HG03558 (cell line): ENCODE data around the gene ERGIC2.
"Not testable (repeated sequence)": the region's sequence is repeated elsewhere in the genome, so short reads cannot be mapped to it uniquely, and the experiment has no call there.

Experiments
- ATAC-seq: cut with Tn5 transposase; IDR thresholded peaks from one replicate; pipeline ENCODE4 v1.9.1; 2021; ENCODE audit warnings: moderate number of reproducible peaks; ENCODE audit not compliant: unreplicated experiment; ENCODE audit errors: extremely low read depth

ERGIC2 gene

GRCh38 chr12:29380536-29381523 lies at the start of gene ERGIC2:
Gene ERGIC2, minus strand, starts transcription at chr12:29381172. Its CDS starts 9,539 bp downstream, at chr12:29371633.
- peak; percentile 98 for ATAC-seq

- ATAC-seq: no peak
Measured at GRCh38 chr12:29430716-29431044, 49.7 kb upstream of the ERGIC2 start.

GRCh38 chr12:29429999-29430715 lies 49.2 kb upstream of the ERGIC2 start:
- ATAC-seq: no peak

DNA sequence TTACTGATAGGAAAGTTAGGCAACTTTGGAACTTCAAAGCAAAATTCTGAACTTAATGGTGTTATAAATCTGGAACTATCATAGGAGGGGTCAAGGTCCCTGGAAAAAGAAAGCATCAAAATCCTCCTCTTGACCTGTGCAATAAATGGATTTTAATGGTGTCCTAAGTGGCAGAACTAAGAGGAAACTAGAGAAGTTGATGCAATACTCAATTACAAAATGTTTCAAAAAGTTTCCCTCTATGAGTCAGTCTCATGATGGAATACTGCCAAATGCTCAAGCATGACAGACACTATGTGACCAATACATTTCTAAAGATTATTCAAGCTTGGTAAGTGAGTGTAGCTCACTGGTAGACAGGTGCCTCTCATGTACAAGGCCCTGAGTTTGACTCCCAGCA lies 47.7 kb upstream of the ERGIC2 start:
- ATAC-seq: peak; percentile 36

- ATAC-seq: peak; percentile 91
Measured at GRCh38 chr12:29427964-29428363, 47.0 kb upstream of the ERGIC2 start.

DNA sequence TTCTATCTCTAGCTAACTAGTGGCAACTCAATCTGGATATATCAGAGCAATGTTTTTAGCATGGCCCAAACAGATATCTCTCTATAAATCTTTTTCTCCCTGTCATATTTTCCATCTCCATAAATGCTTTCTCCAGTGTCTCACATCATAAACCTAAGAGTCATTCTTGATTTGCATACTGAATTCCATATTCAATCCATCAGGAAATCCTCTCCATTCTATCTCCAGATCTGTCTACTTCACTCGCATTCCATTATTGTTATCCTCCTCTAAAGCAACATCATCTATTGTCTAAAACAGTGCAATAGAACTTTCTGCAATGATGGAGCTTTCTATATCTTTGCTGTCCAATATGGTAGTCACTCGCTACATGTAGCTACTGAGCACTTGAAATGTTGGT lies 45.5 kb upstream of the ERGIC2 start:
- no peak for ATAC-seq

GRCh38 chr12:29425722-29426121 lies 44.8 kb upstream of the ERGIC2 start:
- no peak for ATAC-seq

GRCh38 chr12:29416748-29417147 lies 35.8 kb upstream of the ERGIC2 start:
- ATAC-seq: no peak

DNA sequence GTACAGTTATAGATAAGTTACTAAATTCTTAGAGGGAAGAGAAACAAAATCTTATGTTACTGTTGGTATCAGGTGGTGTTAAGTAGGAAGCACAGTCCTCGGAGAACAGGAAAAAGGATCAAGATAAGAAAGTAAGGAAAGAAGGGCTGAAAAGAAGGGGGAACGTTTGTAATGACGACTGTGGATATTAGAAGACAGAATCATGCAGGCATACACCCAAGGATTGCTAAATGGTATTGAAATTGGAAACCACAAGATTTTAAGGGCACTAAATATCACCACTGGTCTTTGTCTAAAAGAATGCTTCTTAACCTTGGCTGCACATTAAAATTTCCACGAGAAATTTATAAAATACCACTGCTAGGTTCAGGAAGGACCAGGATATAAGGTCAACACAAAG lies 34.1 kb upstream of the ERGIC2 start:
- ATAC-seq: no peak

GRCh38 chr12:29414368-29414767 lies 33.4 kb upstream of the ERGIC2 start:
- ATAC-seq: no peak

GRCh38 chr12:29405561-29405960 lies 24.6 kb upstream of the ERGIC2 start:
- no peak for ATAC-seq

DNA sequence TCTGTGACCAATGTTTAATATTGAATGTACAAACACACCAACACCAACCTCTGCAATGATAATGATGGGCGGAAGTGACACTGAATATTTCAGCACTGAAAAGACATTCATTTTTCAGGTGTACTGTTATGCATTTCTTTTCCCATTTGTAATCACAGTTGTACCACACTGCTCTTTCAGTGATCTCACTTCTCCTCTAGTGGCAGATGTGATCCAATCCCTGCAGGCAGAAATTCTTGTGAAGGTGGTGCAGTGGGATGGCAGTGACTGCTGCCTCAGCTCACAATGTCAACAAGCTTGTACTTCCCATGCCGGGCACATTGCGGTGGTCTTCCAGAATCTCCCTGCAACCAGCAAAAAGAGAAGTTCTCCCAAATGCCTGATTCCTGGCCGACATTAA lies 23.0 kb upstream of the ERGIC2 start:
- no peak for ATAC-seq

DNA sequence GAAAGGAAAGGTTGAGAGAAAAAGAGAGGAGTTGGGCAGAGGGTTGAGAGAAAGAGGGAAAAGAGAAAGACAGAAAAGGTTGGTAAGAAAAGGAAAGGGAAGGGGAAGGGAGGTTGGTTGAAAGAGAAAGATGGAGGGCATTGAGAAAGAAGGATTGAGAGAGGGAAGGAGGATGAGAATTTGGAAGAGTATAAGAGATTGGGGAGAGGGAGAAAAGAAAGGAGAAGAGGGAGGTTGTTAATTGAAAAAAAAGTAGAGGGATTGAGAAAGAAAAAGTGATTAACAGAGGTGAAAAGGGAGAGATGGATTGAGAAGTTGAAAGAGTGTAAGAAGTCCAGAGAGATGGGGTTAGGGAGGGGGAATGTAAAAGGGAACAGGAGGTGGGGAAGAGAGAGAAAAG lies 21.5 kb upstream of the ERGIC2 start:
- no peak for ATAC-seq

DNA sequence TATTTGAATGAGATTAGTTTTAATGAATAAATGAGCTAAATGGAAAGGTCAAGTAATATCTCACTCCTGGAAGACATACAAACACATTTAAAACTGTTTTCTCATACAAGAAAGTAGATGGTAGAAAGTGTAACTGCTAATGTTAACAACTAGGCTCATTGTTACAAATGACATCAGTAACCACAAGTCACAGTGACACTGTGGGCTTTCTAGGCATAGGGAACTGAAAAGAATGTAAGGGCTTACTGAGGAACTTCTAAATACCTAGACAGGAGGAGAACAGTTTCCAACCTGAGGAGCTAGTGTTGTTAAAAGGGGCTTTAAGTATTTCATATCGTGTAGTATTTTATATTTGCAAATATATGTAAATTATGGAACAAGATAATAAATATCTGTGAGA lies 17.5 kb upstream of the ERGIC2 start:
- ATAC-seq: no peak

DNA sequence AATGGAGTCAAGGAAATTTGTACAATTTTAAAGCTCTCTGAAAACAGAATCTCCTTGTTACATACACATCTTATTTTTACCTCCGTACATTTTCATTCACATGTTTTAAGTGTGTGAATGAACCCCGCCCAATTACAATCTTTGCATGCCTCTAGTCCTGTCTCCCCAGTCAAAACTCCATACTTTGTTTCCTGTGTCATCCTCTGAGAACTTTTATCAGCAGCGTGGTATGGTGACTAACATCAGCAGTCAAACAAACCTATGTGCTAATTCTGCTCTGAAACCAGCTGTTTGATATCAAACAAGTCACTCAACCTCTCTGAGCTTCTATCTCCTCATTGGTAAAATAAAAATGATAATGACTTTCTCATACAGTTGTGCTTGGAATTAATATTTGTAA lies 15.8 kb upstream of the ERGIC2 start:
- no peak for ATAC-seq

DNA sequence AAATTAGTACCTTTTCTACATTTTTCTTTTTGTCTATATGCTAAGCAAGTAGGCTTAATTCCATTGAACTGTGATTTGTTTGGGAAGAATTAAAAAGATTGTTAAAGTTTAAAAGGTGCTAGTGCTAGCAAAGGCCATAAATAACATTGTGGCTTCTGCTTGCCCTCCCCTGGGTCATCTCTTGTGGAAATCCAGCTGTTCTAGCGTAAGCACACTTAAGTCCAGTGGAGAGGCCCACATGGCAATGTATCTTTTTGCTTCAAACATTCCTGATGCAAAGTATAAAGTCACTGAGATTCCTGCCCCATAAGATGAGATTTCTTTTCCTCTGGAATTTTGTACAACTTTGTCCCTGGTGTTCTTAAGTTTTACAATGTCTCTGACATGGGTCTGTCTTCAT lies 14.4 kb upstream of the ERGIC2 start:
- ATAC-seq: no peak

DNA sequence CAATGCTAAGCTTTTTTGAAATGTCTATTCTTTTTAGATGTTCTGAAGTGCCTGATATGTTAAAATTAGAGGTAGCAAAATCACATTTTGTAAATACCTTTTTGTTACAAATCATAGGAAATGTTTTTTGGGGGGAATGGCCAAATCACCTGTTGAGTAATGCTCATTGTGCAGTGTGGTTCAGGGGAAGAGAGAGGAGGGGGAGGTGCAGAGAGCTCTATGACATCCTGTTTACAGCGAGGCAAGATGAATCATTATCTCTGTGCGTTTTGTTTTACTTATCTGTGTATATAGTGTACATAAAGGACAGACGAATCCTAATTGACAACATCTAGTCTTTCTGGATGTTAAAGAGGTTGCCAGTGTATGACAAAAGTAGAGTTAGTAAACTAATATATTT lies 9.4 kb upstream of the ERGIC2 start:
- not testable (repeated sequence) for ATAC-seq

DNA sequence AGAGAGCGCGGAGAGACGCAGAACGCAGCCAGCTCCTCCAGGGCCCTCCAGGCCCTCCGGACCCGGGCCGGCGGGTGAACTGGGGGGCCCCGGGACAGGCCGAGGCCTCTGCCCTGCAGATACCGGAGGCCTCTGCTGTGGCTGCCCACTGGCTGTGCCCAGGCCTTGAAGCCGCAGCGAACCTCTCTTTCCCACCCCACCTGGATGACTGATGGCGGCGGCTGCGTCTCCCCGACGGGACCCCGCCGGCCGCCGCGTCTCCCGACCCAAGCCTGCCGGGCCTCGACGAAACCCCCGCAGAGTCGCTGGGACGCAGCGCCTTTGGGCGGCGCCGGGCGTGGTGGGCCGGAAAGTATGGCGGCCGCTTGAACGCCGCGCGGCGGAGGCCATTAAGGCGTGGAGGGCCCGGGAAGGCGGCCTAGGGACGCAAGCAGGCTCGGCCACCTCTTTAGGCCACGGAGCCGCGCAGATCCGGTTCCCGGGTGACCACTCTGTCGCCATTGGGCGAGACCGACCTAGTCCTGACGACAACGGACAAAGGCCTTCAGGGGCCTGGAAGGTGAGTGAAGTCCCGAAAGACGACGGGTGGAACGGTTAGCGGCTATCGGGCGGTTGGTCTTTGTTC lies 8.4 kb upstream of the ERGIC2 start:
- ATAC-seq: no peak

DNA sequence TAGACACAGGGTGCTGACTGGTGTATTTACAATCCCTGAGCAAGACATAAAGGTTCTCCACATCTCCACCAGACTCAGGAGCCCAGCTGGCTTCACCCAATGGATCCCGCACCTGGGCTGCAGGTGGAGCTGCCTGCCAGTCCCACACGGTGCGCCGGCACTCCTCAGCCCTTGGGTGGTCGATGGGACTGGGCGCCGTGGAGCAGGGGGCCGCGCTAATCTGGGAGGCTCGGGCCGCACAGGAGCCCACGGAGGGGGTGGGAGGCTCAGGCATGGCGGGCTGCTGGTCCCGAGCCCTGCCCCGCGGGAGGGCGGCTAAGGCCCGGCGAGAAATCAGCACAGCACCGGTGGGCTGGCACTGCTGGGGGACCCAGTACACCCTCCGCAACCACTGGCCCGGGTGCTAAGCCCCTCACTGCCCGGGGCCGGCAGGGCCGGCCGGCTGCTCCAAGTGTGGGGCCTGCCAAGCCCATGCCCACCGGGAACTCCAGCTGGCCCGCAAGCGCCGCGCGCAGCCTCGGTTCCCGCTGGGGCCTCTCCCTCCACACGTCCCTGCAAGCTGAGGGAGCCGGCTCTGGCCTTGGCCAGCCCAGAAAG lies 5.2 kb upstream of the ERGIC2 start:
- not testable (repeated sequence) for ATAC-seq

GRCh38 chr12:29385194-29385593 lies 4.2 kb upstream of the ERGIC2 start:
- ATAC-seq: not testable (repeated sequence)

GRCh38 chr12:29382251-29382650 lies 1.3 kb upstream of the ERGIC2 start:
- no peak for ATAC-seq
